Measurements from ENCODE around the gene CDC25B.

DNA sequence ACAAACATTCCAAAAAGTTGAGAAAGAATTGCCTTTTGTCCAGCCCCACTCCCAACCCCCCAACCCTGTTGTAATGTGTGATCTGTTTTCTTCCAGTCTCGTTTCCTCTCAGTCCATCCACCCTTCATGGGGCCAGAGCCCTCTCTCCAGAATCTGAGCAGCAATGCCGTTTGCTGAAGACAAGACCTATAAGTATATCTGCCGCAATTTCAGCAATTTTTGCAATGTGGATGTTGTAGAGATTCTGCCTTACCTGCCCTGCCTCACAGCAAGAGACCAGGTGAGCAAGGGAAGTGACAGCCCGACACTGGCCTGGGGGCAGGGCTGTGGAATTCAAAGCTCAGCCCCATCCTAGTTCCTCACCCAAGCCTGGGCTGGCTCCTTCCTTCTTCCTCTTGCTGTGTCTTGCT is 58.4 kb downstream of the CDC25B start:
- TF ChIP-seq, protein P1, sequence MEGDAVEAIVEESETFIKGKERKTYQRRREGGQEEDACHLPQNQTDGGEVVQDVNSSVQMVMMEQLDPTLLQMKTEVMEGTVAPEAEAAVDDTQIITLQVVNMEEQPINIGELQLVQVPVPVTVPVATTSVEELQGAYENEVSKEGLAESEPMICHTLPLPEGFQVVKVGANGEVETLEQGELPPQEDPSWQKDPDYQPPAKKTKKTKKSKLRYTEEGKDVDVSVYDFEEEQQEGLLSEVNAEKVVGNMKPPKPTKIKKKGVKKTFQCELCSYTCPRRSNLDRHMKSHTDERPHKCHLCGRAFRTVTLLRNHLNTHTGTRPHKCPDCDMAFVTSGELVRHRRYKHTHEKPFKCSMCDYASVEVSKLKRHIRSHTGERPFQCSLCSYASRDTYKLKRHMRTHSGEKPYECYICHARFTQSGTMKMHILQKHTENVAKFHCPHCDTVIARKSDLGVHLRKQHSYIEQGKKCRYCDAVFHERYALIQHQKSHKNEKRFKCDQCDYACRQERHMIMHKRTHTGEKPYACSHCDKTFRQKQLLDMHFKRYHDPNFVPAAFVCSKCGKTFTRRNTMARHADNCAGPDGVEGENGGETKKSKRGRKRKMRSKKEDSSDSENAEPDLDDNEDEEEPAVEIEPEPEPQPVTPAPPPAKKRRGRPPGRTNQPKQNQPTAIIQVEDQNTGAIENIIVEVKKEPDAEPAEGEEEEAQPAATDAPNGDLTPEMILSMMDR (IDR thresholded peaks at IDR 0.05) = no peak
- no peak for TF ChIP-seq POLR2A (IDR thresholded peaks at IDR 0.05)
